K562 (cell line): ENCODE measurements around the gene INTS2. TPM values are rescaled to one million over a fixed set of nuclear protein-coding genes. Genes with fewer than 3 reads are reported as not detected.

Experiments used
- C11orf30 ChIP-seq: fragments of 450-650 bp; IDR thresholded peaks from 2 replicates; pipeline ENCODE4 v1.6.1; 2016; ENCODE audit warnings: low read depth, mild to moderate bottlenecking
- CAMTA2 ChIP-seq: fragments of 250-450 bp; sonication (Bioruptor Pico); conservative IDR thresholded peaks from 2 replicates; pipeline ENCODE4 v1.5.1; 2022
- CCAR2 ChIP-seq: fragments of 200-400 bp; formaldehyde crosslinking; IDR thresholded peaks from 2 replicates; pipeline ENCODE4 v1.6.1; 2017; ENCODE audit warnings: mild to moderate bottlenecking, low read depth, low read length
- CHCHD3 ChIP-seq: fragments of 250-450 bp; sonication (Bioruptor Pico); IDR thresholded peaks from 2 replicates; pipeline ENCODE4 v2.1.2; 2022; ENCODE audit warnings: mild to moderate bottlenecking
- ETV5 ChIP-seq: sonication (generic); formaldehyde crosslinking; IDR thresholded peaks from 2 replicates; pipeline ENCODE4 v1.4.0; 2020; ENCODE audit warnings: low read depth, mild to moderate bottlenecking, missing genetic modification reagents
- FOSL1 ChIP-seq: fragments of 200-800 bp; sonication (Bioruptor generic); conservative IDR thresholded peaks from 2 replicates; pipeline ENCODE4 v1.6.1; 2016; ENCODE audit warnings: missing genetic modification characterization, missing compliant biosample characterization
- MYC ChIP-seq, 2 experiments: fragments of 250-450 bp in 1 of 2; sonication (Bioruptor Pico) in 1 of 2; IDR thresholded peaks; 2 replicates each; pipeline versions ENCODE4 v1.5.1 to v1.6.1; 2012 to 2021; ENCODE audit warnings: low read depth in 2 of 2, borderline replicate concordance in 1 of 2, improper control_type of control experiment in 1 of 2, low read length in 1 of 2, mild to moderate bottlenecking in 1 of 2, moderate library complexity in 1 of 2
- NCOA4 ChIP-seq: fragments of 450-650 bp; IDR thresholded peaks from 2 replicates; pipeline ENCODE4 v1.6.1; 2018; ENCODE audit warnings: mild to moderate bottlenecking; ENCODE audit not compliant: partially characterized antibody
- NR2C1 ChIP-seq, 2 experiments: fragments of 450-650 bp; IDR thresholded peaks; 2 replicates each; pipeline ENCODE4 v1.6.1; 2017; ENCODE audit warnings: mild to moderate bottlenecking in 2 of 2, antibody characterized with exemption in 1 of 2, inconsistent platforms in 1 of 2, missing compliant biosample characterization in 1 of 2, missing genetic modification characterization in 1 of 2
- NUFIP1 ChIP-seq: fragments of 450-650 bp; IDR thresholded peaks from 2 replicates; pipeline ENCODE4 v1.6.1; 2018; ENCODE audit not compliant: partially characterized antibody
- PHF20 ChIP-seq: fragments of 450-650 bp; IDR thresholded peaks from 2 replicates; pipeline ENCODE4 v1.6.1; 2018; ENCODE audit not compliant: partially characterized antibody
- RBM34 ChIP-seq: fragments of 200-400 bp; formaldehyde crosslinking; IDR thresholded peaks from 2 replicates; pipeline ENCODE4 v1.6.1; 2018; ENCODE audit warnings: low read length, borderline replicate concordance; ENCODE audit not compliant: insufficient read depth
- SETDB1 ChIP-seq: IDR thresholded peaks from one replicate; pipeline ENCODE4 v1.6.1; 2012; ENCODE audit warnings: low read length, control low read depth, inconsistent platforms
- SIN3A ChIP-seq, 2 experiments: fragments of 150-350 bp in 1 of 2; IDR thresholded peaks; 2 replicates each; pipeline ENCODE4 v1.6.1; 2011 to 2016; ENCODE audit warnings: borderline replicate concordance in 2 of 2, low read depth in 2 of 2, low read length in 2 of 2, mild to moderate bottlenecking in 2 of 2, moderate library complexity in 2 of 2; ENCODE audit not compliant: control insufficient read depth in 1 of 2
- ZNF175 ChIP-seq: fragments of 200-800 bp; sonication (Bioruptor generic); IDR thresholded peaks from 2 replicates; pipeline ENCODE4 v1.6.1; 2016; ENCODE audit warnings: low read depth, mild to moderate bottlenecking, missing genetic modification characterization, missing compliant biosample characterization
- ZNF586 ChIP-seq: fragments of 450-650 bp; formaldehyde crosslinking; conservative IDR thresholded peaks from 2 replicates; pipeline ENCODE4 v1.4.0; 2020; ENCODE audit warnings: mild to moderate bottlenecking, moderate library complexity
- ZNF699 ChIP-seq: fragments of 250-450 bp; sonication (Bioruptor Pico); IDR thresholded peaks from 2 replicates; pipeline ENCODE4 v1.8.0; 2021; ENCODE audit warnings: mild to moderate bottlenecking, moderate library complexity; ENCODE audit not compliant: insufficient replicate concordance
- ZNF77 ChIP-seq: fragments of 250-450 bp; sonication (Bioruptor Pico); IDR thresholded peaks from 2 replicates; pipeline ENCODE4 v1.5.0; 2020
- ZNF780A ChIP-seq: fragments of 250-450 bp; sonication (Bioruptor Pico); IDR thresholded peaks from 2 replicates; pipeline ENCODE4 v1.5.0; 2021; ENCODE audit warnings: mild to moderate bottlenecking
- polyA plus RNA-seq, 8 experiments: library from polyadenylated mRNA; depleted of rRNA in 4 of 8; stranded (reverse) in 5 of 8; unstranded in 3 of 8; fragments of >200 nt; fragmentation: Nextera tagmentation in 2 of 8; fragmentation: Illumina TruSeq in 1 of 8; extraction: Ambion mirVana in 2 of 8; extraction: Trizol in 1 of 8; gene quantifications; 2 replicates each; pipeline versions ENCODE4 v1.2.1 to v1.2.3, GENCODE V29; 2011 to 2014; ENCODE audit warnings: inconsistent platforms in 1 of 8, missing spikeins in 1 of 8
- total RNA-seq, 7 experiments: library from RNA; depleted of rRNA in 6 of 7; stranded (reverse); fragments of >200 nt in 6 of 7; fragmentation: Illumina TruSeq in 2 of 7; extraction: Trizol in 2 of 7; gene quantifications; 2 replicates each; pipeline versions ENCODE4 v1.2.1 to v1.2.3, GENCODE V29; 2011 to 2021; ENCODE audit warnings: low replicate concordance in 1 of 7
- TF ChIP-seq, protein P1 (sequence below): IDR thresholded peaks from 2 replicates; pipeline ENCODE4 v1.6.1; 2011; ENCODE audit warnings: borderline replicate concordance, low read depth, mild to moderate bottlenecking, moderate library complexity, low read length; ENCODE audit not compliant: insufficient read depth, poor library complexity, severe bottlenecking
- TF ChIP-seq, protein P2 (sequence below): fragments of 250-450 bp; sonication (Bioruptor Pico); IDR thresholded peaks from 2 replicates; pipeline ENCODE4 v1.5.0; 2021
- TF ChIP-seq, protein P3 (sequence below): sonication (generic); formaldehyde crosslinking; IDR thresholded peaks from 2 replicates; pipeline ENCODE4 v1.8.1; 2022; ENCODE audit warnings: missing genetic modification reagents

Gene INTS2
- total and polyA plus RNA-seq, 9 of the 15 experiments (the other 6 are each of a cell fraction or from before 2014, with no cell fraction given), result 4.8 to 24.7 (median 12.8) TPM

GRCh38 chr17:61862975-61863800 lies 64.6 kb downstream of the INTS2 start, which contains the start of gene BRIP1 (continued):
- TF ChIP-seq, protein P1, sequence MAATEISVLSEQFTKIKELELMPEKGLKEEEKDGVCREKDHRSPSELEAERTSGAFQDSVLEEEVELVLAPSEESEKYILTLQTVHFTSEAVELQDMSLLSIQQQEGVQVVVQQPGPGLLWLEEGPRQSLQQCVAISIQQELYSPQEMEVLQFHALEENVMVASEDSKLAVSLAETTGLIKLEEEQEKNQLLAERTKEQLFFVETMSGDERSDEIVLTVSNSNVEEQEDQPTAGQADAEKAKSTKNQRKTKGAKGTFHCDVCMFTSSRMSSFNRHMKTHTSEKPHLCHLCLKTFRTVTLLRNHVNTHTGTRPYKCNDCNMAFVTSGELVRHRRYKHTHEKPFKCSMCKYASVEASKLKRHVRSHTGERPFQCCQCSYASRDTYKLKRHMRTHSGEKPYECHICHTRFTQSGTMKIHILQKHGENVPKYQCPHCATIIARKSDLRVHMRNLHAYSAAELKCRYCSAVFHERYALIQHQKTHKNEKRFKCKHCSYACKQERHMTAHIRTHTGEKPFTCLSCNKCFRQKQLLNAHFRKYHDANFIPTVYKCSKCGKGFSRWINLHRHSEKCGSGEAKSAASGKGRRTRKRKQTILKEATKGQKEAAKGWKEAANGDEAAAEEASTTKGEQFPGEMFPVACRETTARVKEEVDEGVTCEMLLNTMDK, result no peak
- TF ChIP-seq ETV5, result no peak
- no peak for TF ChIP-seq ZNF780A (CRISPR knock-in tag)
- TF ChIP-seq, protein P2, sequence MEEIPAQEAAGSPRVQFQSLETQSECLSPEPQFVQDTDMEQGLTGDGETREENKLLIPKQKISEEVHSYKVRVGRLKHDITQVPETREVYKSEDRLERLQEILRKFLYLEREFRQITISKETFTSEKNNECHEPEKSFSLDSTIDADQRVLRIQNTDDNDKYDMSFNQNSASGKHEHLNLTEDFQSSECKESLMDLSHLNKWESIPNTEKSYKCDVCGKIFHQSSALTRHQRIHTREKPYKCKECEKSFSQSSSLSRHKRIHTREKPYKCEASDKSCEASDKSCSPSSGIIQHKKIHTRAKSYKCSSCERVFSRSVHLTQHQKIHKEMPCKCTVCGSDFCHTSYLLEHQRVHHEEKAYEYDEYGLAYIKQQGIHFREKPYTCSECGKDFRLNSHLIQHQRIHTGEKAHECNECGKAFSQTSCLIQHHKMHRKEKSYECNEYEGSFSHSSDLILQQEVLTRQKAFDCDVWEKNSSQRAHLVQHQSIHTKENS, result no peak
- TF ChIP-seq CAMTA2 (CRISPR knock-in tag), result no peak
- peak; percentile 41; the same call in 1 of the 2 replicates for TF ChIP-seq C11orf30
- no peak for TF ChIP-seq CHCHD3 (CRISPR knock-in tag)
- TF ChIP-seq MYC (IDR thresholded peaks at IDR 0.05; ENCODE audit: low read depth, low read length), result peak; percentile 29; the same call in 1 of the 2 replicates
- no peak for TF ChIP-seq MYC (CRISPR knock-in tag; IDR thresholded peaks at IDR 0.05; ENCODE audit: borderline replicate concordance, low read depth)
- no peak for TF ChIP-seq SETDB1
- TF ChIP-seq ZNF175, result no peak
- peak; percentile 73 for TF ChIP-seq PHF20
- TF ChIP-seq ZNF586 (CRISPR knock-in tag), result no peak
- peak; percentile 76 for TF ChIP-seq NR2C1 (IDR thresholded peaks at IDR 0.05)
- peak; percentile 68 for TF ChIP-seq NR2C1 (tag; IDR thresholded peaks at IDR 0.05)
- no peak for TF ChIP-seq NUFIP1
- no peak for TF ChIP-seq RBM34
- TF ChIP-seq ZNF699, result no peak
- TF ChIP-seq CCAR2, result no peak
- no peak for TF ChIP-seq ZNF77 (CRISPR knock-in tag)
- TF ChIP-seq, protein P3, sequence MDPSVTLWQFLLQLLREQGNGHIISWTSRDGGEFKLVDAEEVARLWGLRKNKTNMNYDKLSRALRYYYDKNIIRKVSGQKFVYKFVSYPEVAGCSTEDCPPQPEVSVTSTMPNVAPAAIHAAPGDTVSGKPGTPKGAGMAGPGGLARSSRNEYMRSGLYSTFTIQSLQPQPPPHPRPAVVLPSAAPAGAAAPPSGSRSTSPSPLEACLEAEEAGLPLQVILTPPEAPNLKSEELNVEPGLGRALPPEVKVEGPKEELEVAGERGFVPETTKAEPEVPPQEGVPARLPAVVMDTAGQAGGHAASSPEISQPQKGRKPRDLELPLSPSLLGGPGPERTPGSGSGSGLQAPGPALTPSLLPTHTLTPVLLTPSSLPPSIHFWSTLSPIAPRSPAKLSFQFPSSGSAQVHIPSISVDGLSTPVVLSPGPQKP (CRISPR knock-in tag), result no peak
- TF ChIP-seq SIN3A (IDR thresholded peaks at IDR 0.05; ENCODE audit: borderline replicate concordance in 2 of 2, control insufficient read depth in 1 of 2, low read depth in 2 of 2, low read length in 2 of 2), result peak in 1 of 2 experiments; percentile 40; a peak in 1 of 4 replicates
- TF ChIP-seq FOSL1 (tag), result 0 out of 2 replicates have a peak, but pooled peaks have one; percentile 12
- no peak for TF ChIP-seq NCOA4
